Measurements from ENCODE around the gene ING3.

- no peak for TF ChIP-seq ZNF18 (tag by site-specific recombination; IDR thresholded peaks at IDR 0.05)
- TF ChIP-seq ZNF175 (tag by site-specific recombination; IDR thresholded peaks at IDR 0.05), result no peak
- TF ChIP-seq ZNF621 (tag by site-specific recombination; IDR thresholded peaks at IDR 0.05), result no peak
- TF ChIP-seq ZNF133 (tag by site-specific recombination; IDR thresholded peaks at IDR 0.05), result no peak
- TF ChIP-seq ZNF121 (tag by site-specific recombination; IDR thresholded peaks at IDR 0.05), result no peak
- no peak; the same call in none of the 2 replicates for TF ChIP-seq ZNF639 (tag by site-specific recombination; IDR thresholded peaks at IDR 0.05)
- no peak for TF ChIP-seq ZSCAN23 (tag by site-specific recombination; IDR thresholded peaks at IDR 0.05)
Observed at GRCh38 chr7:120950539-120951308, at the start of gene ING3.
